HepG2 (cell line): Measurements from ENCODE around the gene DCPS. TPM values are rescaled to one million over a fixed set of nuclear protein-coding genes. Genes with fewer than 3 reads are reported as not detected.

Experiments used
- FOXM1 ChIP-seq: sonication (generic); formaldehyde crosslinking; IDR thresholded peaks from 2 replicates; pipeline ENCODE4 v1.5.0; 2020; ENCODE audit warnings: missing genetic modification reagents
- FOXO1 ChIP-seq: sonication (generic); formaldehyde crosslinking; IDR thresholded peaks from 2 replicates; pipeline ENCODE4 v1.4.0; 2020; ENCODE audit warnings: missing genetic modification reagents
- GLMP ChIP-seq: sonication (generic); formaldehyde crosslinking; IDR thresholded peaks from 2 replicates; pipeline ENCODE4 v1.9.0; 2021; ENCODE audit warnings: missing genetic modification reagents, mild to moderate bottlenecking, borderline replicate concordance
- JUNB ChIP-seq: sonication (generic); formaldehyde crosslinking; IDR thresholded peaks from 2 replicates; pipeline ENCODE4 v1.8.0; 2022; ENCODE audit warnings: missing genetic modification reagents, mild to moderate bottlenecking, borderline replicate concordance
- MED13 ChIP-seq: sonication (generic); formaldehyde crosslinking; IDR thresholded peaks from 2 replicates; pipeline ENCODE4 v1.5.0; 2020; ENCODE audit warnings: missing genetic modification reagents
- RXRB ChIP-seq: IDR thresholded peaks from 2 replicates; pipeline ENCODE4 v1.6.1; 2016; ENCODE audit warnings: borderline replicate concordance, missing genetic modification reagents, missing compliant biosample characterization
- SMAD1 ChIP-seq: sonication (generic); formaldehyde crosslinking; IDR thresholded peaks from 2 replicates; pipeline ENCODE4 v1.4.0; 2020; ENCODE audit warnings: missing genetic modification reagents, low read depth, mild to moderate bottlenecking, borderline replicate concordance
- ZEB1 ChIP-seq: IDR thresholded peaks from 2 replicates; pipeline ENCODE4 v1.6.1; 2012; ENCODE audit warnings: mild to moderate bottlenecking, low read depth, inconsistent platforms; ENCODE audit not compliant: insufficient replicate concordance
- ZNF281 ChIP-seq: sonication (generic); formaldehyde crosslinking; IDR thresholded peaks from 2 replicates; pipeline ENCODE4 v1.4.0; 2020; ENCODE audit warnings: missing genetic modification reagents, borderline replicate concordance
- ZNF335 ChIP-seq: sonication (generic); formaldehyde crosslinking; IDR thresholded peaks from 2 replicates; pipeline ENCODE4 v1.4.0; 2020; ENCODE audit warnings: missing genetic modification reagents
- ZNF556 ChIP-seq: sonication (generic); formaldehyde crosslinking; IDR thresholded peaks from 2 replicates; pipeline ENCODE4 v1.4.0; 2020; ENCODE audit warnings: mild to moderate bottlenecking, missing genetic modification reagents, borderline replicate concordance
- ZNF660 ChIP-seq: sonication (generic); formaldehyde crosslinking; IDR thresholded peaks from 2 replicates; pipeline ENCODE4 v1.5.1; 2020; ENCODE audit warnings: mild to moderate bottlenecking, low read depth, missing genetic modification reagents, borderline replicate concordance
- ZNF75D ChIP-seq: sonication (generic); formaldehyde crosslinking; IDR thresholded peaks from 2 replicates; pipeline ENCODE4 v1.8.1; 2023; ENCODE audit warnings: missing genetic modification reagents, mild to moderate bottlenecking, borderline replicate concordance
- ZSCAN20 ChIP-seq: sonication (generic); formaldehyde crosslinking; IDR thresholded peaks from 2 replicates; pipeline ENCODE4 v1.4.0; 2020; ENCODE audit warnings: missing genetic modification reagents, mild to moderate bottlenecking, borderline replicate concordance
- ZSCAN21 ChIP-seq: sonication (generic); formaldehyde crosslinking; IDR thresholded peaks from 2 replicates; pipeline ENCODE4 v1.8.0; 2022; ENCODE audit warnings: mild to moderate bottlenecking, missing genetic modification reagents, moderate library complexity, borderline replicate concordance
- ZSCAN25 ChIP-seq: sonication (generic); formaldehyde crosslinking; IDR thresholded peaks from 2 replicates; pipeline ENCODE4 v1.8.0; 2022; ENCODE audit warnings: mild to moderate bottlenecking, missing genetic modification reagents
- polyA plus RNA-seq, 8 experiments: library from polyadenylated mRNA; depleted of rRNA in 3 of 8; stranded (reverse) in 7 of 8; unstranded in 1 of 8; fragments of >200 nt; fragmentation: Illumina TruSeq in 4 of 8; extraction: Trizol in 4 of 8; gene quantifications; 2 replicates each; pipeline versions ENCODE4 v1.2.1 to v1.2.3, GENCODE V29; 2011 to 2016; ENCODE audit warnings: low read depth in 4 of 8, missing spikeins in 1 of 8, mixed read lengths in 1 of 8; ENCODE audit not compliant: insufficient read depth in 1 of 8
- total RNA-seq, 5 experiments: library from RNA; depleted of rRNA; stranded (reverse); fragments of >200 nt; fragmentation: Illumina TruSeq; extraction: Trizol; gene quantifications; 2 replicates each; pipeline ENCODE4 v1.2.3, GENCODE V29; 2016; ENCODE audit warnings: low read depth in 1 of 5
- TF ChIP-seq, protein P1 (sequence below): sonication (generic); formaldehyde crosslinking; conservative IDR thresholded peaks from 2 replicates; pipeline ENCODE4 v1.4.0; 2020; ENCODE audit warnings: missing genetic modification reagents
- TF ChIP-seq, protein P2 (sequence below): sonication (generic); formaldehyde crosslinking; IDR thresholded peaks from 2 replicates; pipeline ENCODE4 v1.8.0; 2022; ENCODE audit warnings: mild to moderate bottlenecking, missing genetic modification reagents, moderate library complexity
- TF ChIP-seq, protein P3 (sequence below): IDR thresholded peaks from 2 replicates; pipeline ENCODE4 v1.6.1; 2016; ENCODE audit warnings: low read depth, borderline replicate concordance

The DCPS gene
- total and polyA plus RNA-seq, 2 of the 13 experiments (the other 11 are each of a cell fraction or from before 2014, with no cell fraction given), result 21.9 to 22.5 TPM

DNA sequence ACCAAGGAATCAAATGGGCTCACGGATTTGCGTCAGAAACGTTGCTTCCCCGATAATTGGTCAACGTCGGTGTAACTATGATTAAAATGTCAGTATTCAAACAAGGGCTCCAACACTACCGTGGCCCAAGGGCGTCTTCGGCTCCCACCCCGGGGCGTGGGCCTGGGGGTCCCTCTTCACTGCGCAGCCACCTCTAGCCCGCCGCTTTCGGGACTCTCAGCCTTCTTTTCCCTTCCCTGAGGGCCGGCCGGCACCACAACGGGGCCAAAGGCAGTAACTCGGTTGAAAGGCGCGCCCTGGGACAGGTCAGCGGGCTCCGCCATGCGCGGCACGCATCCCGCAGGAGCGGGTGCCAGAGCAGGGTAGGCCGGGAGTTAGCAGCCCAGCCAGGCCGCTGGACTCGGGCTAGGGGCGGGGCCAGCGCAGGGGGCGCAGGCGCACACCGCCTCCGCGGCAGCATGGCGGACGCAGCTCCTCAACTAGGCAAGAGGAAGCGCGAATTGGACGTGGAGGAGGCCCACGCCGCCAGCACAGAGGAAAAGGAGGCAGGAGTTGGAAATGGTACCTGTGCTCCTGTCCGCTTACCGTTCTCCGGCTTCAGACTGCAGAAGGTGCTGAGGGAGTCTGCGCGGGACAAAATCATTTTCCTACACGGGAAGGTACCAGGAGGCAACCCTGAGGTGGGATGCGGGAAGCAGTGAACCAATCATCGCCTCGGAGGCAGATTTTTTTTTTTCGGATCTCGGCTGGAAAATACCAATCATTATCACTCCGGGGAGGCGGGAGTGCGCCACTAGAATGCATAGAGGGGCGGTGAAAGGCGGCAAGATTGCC lies at the start of gene DCPS (continued):
- no peak for TF ChIP-seq GLMP
- peak; percentile 21; the same call in 1 of the 2 replicates for TF ChIP-seq ZNF281 (CRISPR knock-in tag)
- peak; percentile 77; the same call in 1 of the 2 replicates for TF ChIP-seq SMAD1 (CRISPR knock-in tag)
- peak; percentile 74 for TF ChIP-seq ZSCAN20 (CRISPR knock-in tag)
- TF ChIP-seq ZNF660 (CRISPR knock-in tag), result no peak
- TF ChIP-seq FOXM1 (CRISPR knock-in tag), result peak; percentile 66; the same call in 1 of the 2 replicates
- TF ChIP-seq JUNB (CRISPR knock-in tag), result no peak
- TF ChIP-seq, protein P1, sequence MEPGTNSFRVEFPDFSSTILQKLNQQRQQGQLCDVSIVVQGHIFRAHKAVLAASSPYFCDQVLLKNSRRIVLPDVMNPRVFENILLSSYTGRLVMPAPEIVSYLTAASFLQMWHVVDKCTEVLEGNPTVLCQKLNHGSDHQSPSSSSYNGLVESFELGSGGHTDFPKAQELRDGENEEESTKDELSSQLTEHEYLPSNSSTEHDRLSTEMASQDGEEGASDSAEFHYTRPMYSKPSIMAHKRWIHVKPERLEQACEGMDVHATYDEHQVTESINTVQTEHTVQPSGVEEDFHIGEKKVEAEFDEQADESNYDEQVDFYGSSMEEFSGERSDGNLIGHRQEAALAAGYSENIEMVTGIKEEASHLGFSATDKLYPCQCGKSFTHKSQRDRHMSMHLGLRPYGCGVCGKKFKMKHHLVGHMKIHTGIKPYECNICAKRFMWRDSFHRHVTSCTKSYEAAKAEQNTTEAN (CRISPR knock-in tag), result peak; percentile 89
- TF ChIP-seq, protein P2, sequence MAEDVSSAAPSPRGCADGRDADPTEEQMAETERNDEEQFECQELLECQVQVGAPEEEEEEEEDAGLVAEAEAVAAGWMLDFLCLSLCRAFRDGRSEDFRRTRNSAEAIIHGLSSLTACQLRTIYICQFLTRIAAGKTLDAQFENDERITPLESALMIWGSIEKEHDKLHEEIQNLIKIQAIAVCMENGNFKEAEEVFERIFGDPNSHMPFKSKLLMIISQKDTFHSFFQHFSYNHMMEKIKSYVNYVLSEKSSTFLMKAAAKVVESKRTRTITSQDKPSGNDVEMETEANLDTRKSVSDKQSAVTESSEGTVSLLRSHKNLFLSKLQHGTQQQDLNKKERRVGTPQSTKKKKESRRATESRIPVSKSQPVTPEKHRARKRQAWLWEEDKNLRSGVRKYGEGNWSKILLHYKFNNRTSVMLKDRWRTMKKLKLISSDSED (CRISPR knock-in tag), result 0 out of 2 replicates have a peak, but pooled peaks have one; percentile 63
- TF ChIP-seq FOXO1 (CRISPR knock-in tag), result peak; percentile 82
- peak; percentile 81 for TF ChIP-seq ZSCAN25 (CRISPR knock-in tag)
- TF ChIP-seq RXRB, result peak; percentile 67; the same call in 1 of the 2 replicates
- peak; percentile 28; the same call in 1 of the 2 replicates for TF ChIP-seq MED13 (CRISPR knock-in tag)
- no peak for TF ChIP-seq ZEB1
- peak; percentile 55; the same call in 1 of the 2 replicates for TF ChIP-seq ZNF335 (CRISPR knock-in tag)
- TF ChIP-seq ZNF75D (CRISPR knock-in tag), result no peak
- TF ChIP-seq, protein P3, sequence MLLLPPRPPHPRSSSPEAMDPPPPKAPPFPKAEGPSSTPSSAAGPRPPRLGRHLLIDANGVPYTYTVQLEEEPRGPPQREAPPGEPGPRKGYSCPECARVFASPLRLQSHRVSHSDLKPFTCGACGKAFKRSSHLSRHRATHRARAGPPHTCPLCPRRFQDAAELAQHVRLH, result peak; percentile 73
- peak; percentile 85; the same call in 1 of the 2 replicates for TF ChIP-seq ZNF556 (CRISPR knock-in tag)
- TF ChIP-seq ZSCAN21 (CRISPR knock-in tag), result peak; percentile 93
